ENCODE measurements around the gene MGAT4A. TPM values are rescaled to one million over a fixed set of nuclear protein-coding genes. Genes with fewer than 3 reads are reported as not detected.
A peak's percentile ranks its signal among the peaks of the same experiment; 100 is the strongest.

MGAT4A gene
- total and polyA plus RNA-seq, 3 donors from 2014 or later = 12.1 to 13.9 (median 13.8) TPM

DNA sequence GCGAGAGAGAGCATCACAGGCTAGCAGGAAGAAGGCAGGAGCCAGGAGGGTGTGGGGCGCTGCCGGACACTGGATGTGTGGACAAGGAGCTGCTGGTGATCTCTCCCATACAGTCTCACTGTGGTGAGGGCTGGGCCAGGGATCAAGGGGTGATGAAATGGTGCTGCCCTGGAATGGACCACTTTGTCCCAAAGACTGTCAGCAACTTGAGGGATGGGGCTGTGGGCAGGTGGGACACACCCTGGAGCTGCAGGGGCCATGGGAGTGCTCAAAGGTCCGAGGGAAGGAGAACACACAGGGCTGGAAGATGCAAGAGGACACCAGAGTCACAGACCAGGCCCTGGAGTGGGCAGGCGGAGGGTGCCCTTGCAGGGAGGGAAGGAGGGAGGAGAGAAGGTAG is 160.6 kb downstream of the MGAT4A start:
- H3K27ac ChIP-seq = no peak overlapping the region
- no peak overlapping the region for H3K4me3 ChIP-seq
- TF ChIP-seq POLR2A (IDR thresholded peaks at IDR 0.05) = no peak
- TF ChIP-seq CTCF (IDR thresholded peaks at IDR 0.05) = no peak
- intact Hi-C loops (cut with DNase I; ENCODE audit: low total_unique reads) = no loop called here
- no peaks in the 10 kb centered on the region for H3K4me1 ChIP-seq
- H3K36me3 ChIP-seq (ENCODE audit: low read depth, missing control alignments) = no peaks in the 10 kb centered on the region
- no peak for DNase-seq
- H3K9me3 ChIP-seq = no peaks in the 10 kb centered on the region
- 88 to 90% methylated on average over 5 of the region's 5 CpGs for WGBS, 2 donors
- no peaks in the 10 kb centered on the region for H3K27me3 ChIP-seq

GRCh38 chr2:98569915-98570314 is 161.0 kb downstream of the MGAT4A start:
- Histone ChIP-seq H3K27me3 (no peaks in the 10 kb centered on the region), H3K36me3 (ENCODE audit: low read depth, missing control alignments) (no peaks in the 10 kb centered on the region), H3K27ac (no peak overlapping the region), H3K4me3 (no peak overlapping the region), H3K9me3 (no peaks in the 10 kb centered on the region), H3K4me1 (no peaks in the 10 kb centered on the region)
- TF ChIP-seq CTCF (IDR thresholded peaks at IDR 0.05) = no peak
- TF ChIP-seq POLR2A (IDR thresholded peaks at IDR 0.05) = no peak
- WGBS, 2 donors = 89 to 94% methylated on average over 13 of the region's 13 CpGs
- intact Hi-C loops (cut with DNase I; ENCODE audit: low total_unique reads) = no loop called here
- no peak for DNase-seq

GRCh38 chr2:98569197-98569793 is 161.6 kb downstream of the MGAT4A start:
- DNase-seq = peak; percentile 70
- 83 to 95% methylated on average over 11 to 19 of the region's 19 CpGs for WGBS, 2 donors
- Histone ChIP-seq H3K9me3 (no peaks in the 10 kb centered on the region), H3K27me3 (no peaks in the 10 kb centered on the region), H3K4me1 (no peaks in the 10 kb centered on the region), H3K36me3 (ENCODE audit: low read depth, missing control alignments) (no peaks in the 10 kb centered on the region), H3K27ac (no peak overlapping the region), H3K4me3 (no peak overlapping the region)
- intact Hi-C loops (cut with DNase I; ENCODE audit: low total_unique reads) = no loop called here
- TF ChIP-seq CTCF (IDR thresholded peaks at IDR 0.05) (peak; percentile 41 to 89 (median 61)), POLR2A (IDR thresholded peaks at IDR 0.05) (no peak)

Other genes starting within 250 kb of the MGAT4A start
- 10 to 100 TPM; 40.5 to 47.7 TPM for gene COA5, start 122.6 kb downstream of the MGAT4A start, total RNA-seq
- gene COA5, start 122.6 kb downstream of the MGAT4A start, polyA plus RNA-seq (ENCODE audit: insufficient read depth, low read depth, low replicate concordance) = 65.9 TPM
- gene UNC50, start 122.5 kb downstream of the MGAT4A start, total RNA-seq = 10 to 100 TPM; 60.4 to 60.8 TPM
- 102 TPM for gene UNC50, start 122.5 kb downstream of the MGAT4A start, polyA plus RNA-seq (ENCODE audit: insufficient read depth, low read depth, low replicate concordance)
- 10 to 100 TPM; 29.1 to 30.4 TPM for gene CRACDL, start 205.1 kb upstream of the MGAT4A start, total RNA-seq
- 8.4 TPM for gene CRACDL, start 205.1 kb upstream of the MGAT4A start, polyA plus RNA-seq (ENCODE audit: insufficient read depth, low read depth, low replicate concordance)

All from testis (tissue), 3 donors.